Smooth muscle cell of the brain vasculature (primary cell): ENCODE data around the gene ZMIZ1.
"Not testable (repeated sequence)": the region's sequence is repeated elsewhere in the genome, so short reads cannot be mapped to it uniquely, and the experiment has no call there.

Source experiments
- DNase-seq: peaks from one replicate; pipeline ENCODE4 v3.0.0-alpha.2; 2012; ENCODE audit warnings: low read depth, low spot score

The ZMIZ1 gene

DNA sequence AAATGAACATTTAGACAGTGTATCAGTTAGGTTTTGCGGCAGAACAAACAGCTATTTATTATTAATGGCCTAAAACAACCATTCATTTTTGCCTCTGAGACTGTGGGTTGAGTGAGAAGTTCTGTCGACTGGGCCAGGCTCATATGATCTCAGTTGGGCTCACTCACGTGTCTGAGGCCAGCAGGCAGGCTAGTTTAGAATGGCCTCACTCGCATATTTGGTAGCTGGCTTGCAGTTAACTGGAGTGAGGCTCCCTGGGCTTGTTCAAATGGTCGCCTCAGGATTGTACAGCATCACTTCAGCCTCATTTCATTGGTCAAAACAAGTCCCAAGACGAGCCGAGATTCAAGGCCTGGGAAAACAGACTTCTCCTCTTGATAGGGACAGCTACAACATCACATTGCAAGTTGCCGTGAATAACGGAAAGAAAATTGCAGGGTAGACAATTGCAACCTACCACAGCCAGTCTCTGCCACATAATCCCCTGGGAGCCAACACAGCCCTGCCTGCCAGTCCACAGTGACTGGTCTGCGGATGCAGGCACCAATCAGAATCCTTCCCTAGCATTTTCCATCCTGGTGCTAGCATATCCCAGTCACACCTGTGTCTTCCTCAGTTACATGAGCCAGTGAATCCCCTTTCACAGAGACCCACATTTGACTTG, 255.4 kb downstream of the ZMIZ1 start:
- DNase-seq, result no peak

GRCh38 chr10:79326361-79327089, 257.8 kb downstream of the ZMIZ1 start:
- DNase-seq, result no peak

DNA sequence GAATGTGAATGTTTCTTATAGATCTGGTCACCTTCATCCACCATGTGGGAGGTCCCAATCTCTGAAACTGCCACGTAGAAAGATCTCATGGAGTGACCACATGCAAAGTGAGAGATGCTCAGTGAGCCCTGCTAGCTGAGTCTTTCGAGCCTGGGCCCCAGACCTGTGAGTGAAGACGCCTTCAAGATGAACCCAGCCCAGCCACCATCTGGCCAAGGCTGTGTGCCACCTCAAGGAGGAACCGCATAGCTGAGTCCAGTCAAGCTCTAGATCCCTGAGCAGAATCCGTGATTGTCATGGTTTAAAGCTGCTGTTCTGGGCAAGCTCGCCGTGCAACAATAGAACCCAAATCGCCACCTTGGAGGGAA, 258.3 kb downstream of the ZMIZ1 start:
- DNase-seq, result no peak

DNA sequence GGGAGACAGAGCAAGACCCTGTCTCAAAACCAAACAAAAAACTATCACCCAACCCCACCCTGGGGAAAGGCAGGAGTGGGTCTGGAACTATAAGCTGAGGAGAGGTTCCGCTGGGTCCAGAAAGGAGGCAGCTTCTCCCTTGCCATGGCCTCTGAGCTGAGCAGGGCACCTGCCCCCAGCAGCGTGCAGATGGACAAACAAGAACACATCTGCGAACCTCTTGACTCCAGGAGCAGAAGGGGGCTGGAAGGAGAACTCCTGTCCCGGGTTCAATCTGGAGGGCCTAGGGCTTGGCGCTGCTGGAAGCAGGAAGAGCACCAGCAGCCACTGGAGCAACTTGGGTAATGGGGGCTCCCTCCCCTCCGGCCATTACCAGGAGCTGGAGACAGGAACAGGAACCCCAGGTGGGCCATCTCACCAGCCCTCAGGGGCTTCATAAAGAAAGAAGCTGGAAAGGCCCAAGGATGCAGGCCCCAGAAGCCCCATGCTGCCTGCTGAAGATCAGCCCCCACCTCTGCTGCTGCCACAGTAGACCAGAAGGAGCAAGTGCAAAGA, 259.5 kb downstream of the ZMIZ1 start:
- DNase-seq, result no peak

DNA sequence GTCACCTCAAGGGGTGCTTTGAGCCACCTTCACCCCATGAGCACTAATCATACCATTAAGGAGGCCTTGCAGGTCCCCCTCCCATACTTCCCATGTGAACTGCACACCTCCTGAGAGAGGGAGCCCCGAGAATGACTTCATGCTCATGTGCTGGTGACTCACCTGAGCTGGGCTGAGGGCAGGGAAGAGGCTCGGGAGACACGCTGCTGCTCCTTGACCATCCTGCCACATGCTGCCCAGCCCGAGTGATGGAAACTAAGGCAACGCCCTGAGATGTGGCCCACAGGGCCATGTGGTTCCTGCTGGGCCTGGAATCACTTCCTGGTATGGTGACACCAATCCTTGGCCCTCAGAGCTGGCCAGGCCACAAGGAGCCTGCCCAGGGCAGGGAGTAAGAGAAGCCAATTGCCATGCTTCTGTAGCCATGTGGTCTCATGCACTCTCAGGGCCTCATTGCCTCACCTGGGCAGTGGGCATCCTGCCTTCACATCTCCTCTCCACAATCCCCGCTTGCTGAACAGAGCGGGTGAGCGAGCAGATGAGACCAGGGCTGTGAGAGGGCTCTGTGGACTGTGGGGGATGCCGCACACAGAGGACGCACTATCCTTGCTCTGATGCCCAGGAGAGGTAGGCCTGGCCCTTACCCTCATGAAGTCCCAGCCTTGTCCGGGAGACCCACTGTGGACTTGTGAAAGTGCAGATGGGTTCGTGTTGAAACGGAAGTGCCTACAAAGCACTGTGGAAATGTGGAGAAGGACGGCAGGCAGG, 260.2 kb downstream of the ZMIZ1 start:
- no peak for DNase-seq

DNA sequence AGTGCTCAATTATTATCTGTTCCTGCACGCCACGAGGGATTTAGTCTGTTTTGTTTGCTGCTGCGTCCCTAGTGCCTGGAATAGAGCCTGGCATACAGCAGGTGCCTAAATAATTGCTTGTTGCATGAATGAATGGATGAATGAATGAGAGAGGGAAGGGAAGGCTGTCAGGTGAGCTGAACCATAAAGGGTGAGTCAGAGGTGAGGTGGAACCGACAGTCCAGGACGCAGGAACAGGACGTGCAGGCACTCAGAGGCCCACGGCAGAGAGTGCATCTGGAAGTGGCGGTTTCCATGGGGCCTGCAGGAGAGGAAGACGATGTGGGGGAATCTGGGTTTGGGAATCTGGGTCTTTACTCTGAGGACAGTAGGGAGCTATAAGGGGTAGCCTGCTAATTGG, 260.8 kb downstream of the ZMIZ1 start:
- no peak for DNase-seq

GRCh38 chr10:79331226-79331625, 262.5 kb downstream of the ZMIZ1 start:
- no peak for DNase-seq

DNA sequence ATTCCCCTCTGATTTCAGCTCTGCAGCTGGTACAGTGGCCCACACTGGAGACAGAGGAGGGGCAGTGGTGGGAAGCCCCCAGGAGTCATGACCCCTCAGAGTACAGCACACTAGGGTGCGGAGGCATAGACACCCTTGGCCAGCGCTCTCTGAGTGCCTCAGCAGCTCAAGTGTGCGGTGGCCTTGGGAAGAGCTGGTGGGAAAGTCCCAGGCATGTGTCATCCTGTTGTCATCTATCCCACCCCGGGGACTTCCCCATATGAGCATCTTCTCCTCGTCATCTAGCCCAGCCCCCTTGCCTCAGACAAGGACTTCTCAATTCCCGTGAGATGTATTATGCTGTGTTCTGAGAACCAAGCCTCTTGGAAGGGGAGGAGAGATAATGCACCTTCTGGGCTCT, 262.9 kb downstream of the ZMIZ1 start:
- no peak for DNase-seq

- DNase-seq, result not testable (repeated sequence)
Observed at GRCh38 chr10:79332610-79333315, 264.0 kb downstream of the ZMIZ1 start.

DNA sequence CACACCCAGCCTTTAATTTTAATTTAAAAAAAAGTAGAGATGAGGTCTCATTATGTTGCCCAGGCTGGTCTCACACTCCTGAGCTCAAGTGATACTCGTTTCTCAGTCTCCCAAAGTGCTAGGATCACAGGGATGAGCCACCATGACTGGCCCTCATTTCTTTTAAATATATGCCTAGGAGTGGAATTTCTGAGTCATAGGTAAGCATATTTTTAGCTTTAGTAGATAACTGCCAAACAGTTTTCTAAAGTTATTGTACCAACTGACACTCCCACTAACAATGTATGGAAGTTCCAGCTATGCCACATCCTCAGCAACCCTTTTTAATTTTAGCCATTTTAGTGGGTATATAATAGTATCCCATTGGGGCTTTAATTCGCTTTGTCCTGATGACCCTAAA, 264.7 kb downstream of the ZMIZ1 start:
- DNase-seq, result no peak

DNA sequence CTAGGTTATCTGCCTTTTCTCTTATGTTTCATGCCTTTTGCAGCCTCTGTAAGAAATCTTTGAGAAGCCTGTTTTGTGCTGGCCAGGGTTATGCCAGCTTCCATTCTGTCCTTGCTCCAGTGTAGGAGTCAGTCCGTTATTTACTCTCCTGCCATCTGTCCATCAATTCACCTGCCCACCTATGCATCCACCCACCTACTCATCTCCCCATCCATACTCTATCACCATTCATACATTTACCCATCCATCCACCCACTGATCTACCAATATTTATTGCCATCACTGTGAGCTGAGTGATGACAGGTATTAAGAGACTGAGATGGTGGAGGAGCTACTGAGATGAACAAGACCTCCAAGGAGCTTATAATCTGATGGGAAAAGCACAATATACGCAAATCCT, 265.8 kb downstream of the ZMIZ1 start:
- DNase-seq, result no peak

DNA sequence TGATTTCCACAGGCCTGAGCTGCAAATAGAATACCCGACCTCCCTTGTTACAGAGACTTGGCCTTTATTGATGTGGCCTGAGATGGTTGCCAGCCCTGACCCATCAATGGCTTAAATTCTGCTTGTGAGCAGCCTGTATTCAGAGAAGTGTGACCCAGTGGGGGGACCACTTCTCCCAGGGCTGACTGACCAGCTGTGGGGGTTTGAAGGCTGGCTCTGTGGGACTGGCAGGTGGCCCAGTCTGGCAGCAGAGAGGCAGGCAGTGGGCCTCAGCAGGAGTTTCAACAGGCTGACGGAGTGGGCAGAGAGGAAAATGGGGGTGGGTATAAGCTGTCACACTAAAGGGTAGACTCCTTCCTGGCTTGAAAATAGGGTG, 266.3 kb downstream of the ZMIZ1 start:
- DNase-seq, result no peak

DNA sequence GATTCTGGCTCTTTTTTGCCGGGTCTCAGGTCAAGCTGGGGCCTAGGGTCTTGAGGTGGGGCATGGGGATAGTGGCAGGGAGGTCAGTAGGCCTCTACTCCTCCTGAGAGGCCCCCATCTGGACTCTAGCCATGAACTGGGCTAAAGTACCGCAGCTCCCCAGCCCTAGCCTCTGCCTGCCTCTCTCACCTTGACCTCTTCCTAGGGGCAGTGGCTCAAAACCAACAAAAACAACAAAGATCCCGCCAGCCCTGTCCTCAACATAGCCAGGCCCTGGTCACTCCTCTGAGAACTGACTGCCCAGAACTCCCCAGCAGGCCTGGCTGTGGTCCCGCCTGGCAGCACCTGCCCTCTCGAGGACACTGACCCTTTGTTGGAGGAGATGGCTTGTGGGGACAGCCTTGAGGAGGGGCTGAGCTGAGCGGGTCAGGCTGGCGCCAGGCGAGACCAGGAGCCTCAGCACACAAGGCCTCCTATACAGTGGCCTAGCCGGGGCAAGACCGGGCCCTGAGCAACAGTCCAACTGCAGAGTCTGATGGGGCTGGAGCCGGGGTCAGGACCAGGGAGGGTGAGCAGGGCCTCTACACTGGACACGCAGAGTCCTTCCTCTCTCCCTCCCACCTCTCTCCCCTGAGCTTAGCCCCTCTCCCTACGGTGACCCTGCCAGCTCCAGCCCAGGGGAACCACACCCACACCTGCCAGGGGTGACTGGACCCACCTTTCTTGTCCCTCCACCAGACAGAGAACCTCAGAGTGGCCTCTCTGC, 266.9 kb downstream of the ZMIZ1 start:
- DNase-seq, result no peak

DNA sequence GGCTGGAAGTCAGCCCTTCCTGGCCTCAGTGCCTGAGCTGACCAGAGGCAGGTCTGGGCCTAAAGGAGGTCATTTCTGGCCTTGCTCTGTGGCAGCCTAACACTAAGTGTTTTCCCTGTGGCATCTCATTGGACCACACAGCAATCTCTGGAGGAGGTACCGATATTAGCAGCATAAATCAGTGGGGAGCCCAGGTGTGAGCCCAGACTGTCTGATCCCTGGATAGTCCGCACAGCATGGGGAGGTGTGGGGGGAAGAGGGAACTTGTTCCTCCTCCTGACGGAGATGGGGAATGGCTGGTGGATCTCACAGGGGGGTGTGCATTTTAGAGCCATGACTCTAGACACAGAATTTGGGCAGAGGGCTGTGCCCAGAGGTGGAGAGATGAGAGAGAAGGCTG, 267.5 kb downstream of the ZMIZ1 start:
- DNase-seq, result no peak

- peak; percentile 58 for DNase-seq
Observed at GRCh38 chr10:79336739-79337138, 268.0 kb downstream of the ZMIZ1 start.

- DNase-seq, result not testable (repeated sequence)
Observed at GRCh38 chr10:79337783-79338469, 269.2 kb downstream of the ZMIZ1 start.

DNA sequence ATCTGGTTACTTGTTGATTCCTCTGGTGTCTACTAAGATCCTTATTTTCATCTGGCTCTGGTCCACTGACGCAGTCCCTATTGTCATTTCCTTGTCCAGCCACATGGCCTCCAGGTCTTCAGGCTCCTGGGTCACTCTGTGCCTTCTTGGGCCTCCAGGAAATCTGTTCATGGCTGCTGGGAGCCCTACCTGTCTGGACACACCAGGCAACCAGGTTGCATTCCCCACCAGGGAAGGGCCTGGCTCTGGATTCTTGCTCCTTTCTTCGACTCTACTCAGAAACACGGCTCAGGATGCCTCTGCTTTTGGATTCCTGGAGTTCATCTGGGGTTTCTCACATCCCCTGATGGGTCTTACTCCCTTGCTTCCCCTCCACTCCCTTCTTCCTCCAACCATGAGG, 270.5 kb downstream of the ZMIZ1 start:
- no peak for DNase-seq

GRCh38 chr10:79340646-79341244, 272.0 kb downstream of the ZMIZ1 start:
- no peak for DNase-seq

DNA sequence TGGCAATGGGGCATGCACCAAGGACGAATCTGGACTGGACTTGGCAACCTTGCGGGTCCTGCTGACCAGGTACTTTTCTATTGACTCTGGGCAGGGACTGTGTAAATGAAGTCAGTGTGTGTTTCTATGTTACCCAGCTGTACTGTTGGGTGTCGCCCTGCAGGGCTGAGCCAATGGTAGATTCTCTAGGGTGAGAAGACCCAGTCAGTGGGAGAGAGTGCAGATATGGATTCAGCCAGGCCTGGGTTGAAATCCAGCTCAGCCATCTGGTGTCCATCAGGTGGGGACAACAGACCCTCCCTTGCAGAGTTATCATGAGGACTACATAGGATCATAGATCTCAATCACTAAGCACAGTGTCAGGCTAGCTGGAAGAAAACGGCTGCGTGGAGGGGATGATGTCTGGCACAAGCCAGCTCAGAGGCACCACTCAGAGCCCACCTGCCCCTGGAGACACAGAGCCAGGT, 273.6 kb downstream of the ZMIZ1 start:
- DNase-seq, result no peak
